H1 (cell line): ENCODE results near the gene FAM219A. TPM values are rescaled to one million over a fixed set of nuclear protein-coding genes. Genes with fewer than 3 reads are reported as not detected.
A peak's percentile ranks its signal among the peaks of the same experiment; 100 is the strongest.

ENCODE experiments used
- CTCF ChIA-PET: fragments of 300-600 bp; sonication (Branson Sonifier 250); formaldehyde crosslinking; loops from one replicate; lab custom pipeline; 2021; ENCODE audit not compliant: partially characterized antibody; lab: Charles Lee
- POLR2A ChIA-PET: fragments of 300-600 bp; sonication (Branson Sonifier 250); formaldehyde crosslinking; loops from one replicate; lab custom pipeline; 2021; ENCODE audit warnings: inconsistent platforms; ENCODE audit not compliant: partially characterized antibody; lab: Charles Lee
- DNase-seq, 2 experiments: peaks; one replicate each; pipeline versions ENCODE4 v3.0.0 to v3.0.0-alpha.2; 2010 to 2022; ENCODE audit warnings: low spot score in 2 of 2, low read depth in 1 of 2, mixed read lengths in 1 of 2
- FAIRE-seq: peaks from 2 replicates; lab custom pipeline; 2011; peaks lifted over from hg19 to GRCh38; lab: Jason Lieb, UNC
- H2AFZ ChIP-seq: 2 replicates; pipeline ENCODE4 v1.8.1; 2012; ENCODE audit warnings: low read length, inconsistent platforms
- H2AK5ac ChIP-seq: 2 replicates; pipeline ENCODE4 v1.6.1; 2013; ENCODE audit warnings: low read depth, low read length
- H2BK120ac ChIP-seq: replicated peaks from 2 replicates; pipeline ENCODE3; 2013; ENCODE audit warnings: low read depth, low read length, inconsistent platforms
- H2BK12ac ChIP-seq: 2 replicates; pipeline ENCODE4 v1.6.1; 2013; ENCODE audit warnings: low read depth, low read length
- H2BK15ac ChIP-seq: 2 replicates; pipeline ENCODE4 v1.6.1; 2013; ENCODE audit warnings: low read length
- H2BK20ac ChIP-seq: 2 replicates; pipeline ENCODE4 v1.6.1; 2013; ENCODE audit warnings: low read length
- H2BK5ac ChIP-seq: 2 replicates; pipeline ENCODE4 v1.6.1; 2013; ENCODE audit warnings: low read depth, low read length
- H3K14ac ChIP-seq: 2 replicates; pipeline ENCODE4 v1.6.1; 2013; ENCODE audit warnings: inconsistent platforms; ENCODE audit not compliant: insufficient read length
- H3K18ac ChIP-seq: 2 replicates; pipeline ENCODE4 v1.6.1; 2013; ENCODE audit warnings: low read length; ENCODE audit errors: extremely low read depth
- H3K23ac ChIP-seq: 2 replicates; pipeline ENCODE4 v1.6.1; 2013; ENCODE audit warnings: inconsistent platforms; ENCODE audit not compliant: insufficient read length
- H3K23me2 ChIP-seq: 2 replicates; pipeline ENCODE4 v1.6.1; 2013; ENCODE audit warnings: low read depth, low read length
- H3K27ac ChIP-seq: 2 replicates; pipeline ENCODE4 v1.6.1; 2011; ENCODE audit warnings: low read depth, low read length, inconsistent platforms
- H3K27me3 ChIP-seq, 4 experiments: replicated peaks in 1 of 4; 1 replicate in 1 of 4; 2 replicates in 3 of 4; pipeline versions ENCODE4 v1.6.1 to v1.8.1; 2011 to 2013; ENCODE audit warnings: low read length in 3 of 4, mild to moderate bottlenecking in 3 of 4, inconsistent platforms in 2 of 4, mixed read lengths in 2 of 4, moderate library complexity in 1 of 4; ENCODE audit not compliant: control insufficient read depth in 3 of 4, insufficient read depth in 3 of 4; ENCODE audit errors: extremely low read depth in 1 of 4
- H3K36me3 ChIP-seq, 4 experiments: 2 replicates each; pipeline versions ENCODE4 v1.6.1 to v1.8.1; 2011 to 2013; ENCODE audit warnings: mild to moderate bottlenecking in 4 of 4, low read length in 3 of 4, moderate library complexity in 2 of 4, control low read depth in 1 of 4, inconsistent platforms in 1 of 4; ENCODE audit not compliant: insufficient read depth in 4 of 4, control insufficient read depth in 2 of 4
- H3K4ac ChIP-seq: replicated peaks from 2 replicates; pipeline ENCODE3; 2013; ENCODE audit warnings: low read length, low read depth, mixed read lengths, inconsistent platforms; ENCODE audit not compliant: insufficient read length
- H3K4me1 ChIP-seq, 4 experiments: replicated peaks in 1 of 4; 1 replicate in 1 of 4; 2 replicates in 3 of 4; pipeline versions ENCODE4 v1.6.1 to v1.8.1; 2011 to 2013; ENCODE audit warnings: low read length in 3 of 4, inconsistent platforms in 2 of 4, mixed read lengths in 1 of 4; ENCODE audit not compliant: insufficient read depth in 4 of 4, control insufficient read depth in 3 of 4
- H3K4me2 ChIP-seq, 2 experiments: 2 replicates each; pipeline versions ENCODE4 v1.6.1 to v1.8.1; 2011 to 2013; ENCODE audit warnings: low read depth in 2 of 2, low read length in 2 of 2, control low read depth in 1 of 2, inconsistent platforms in 1 of 2, mild to moderate bottlenecking in 1 of 2; ENCODE audit not compliant: insufficient read depth in 1 of 2
- H3K4me3 ChIP-seq, 4 experiments: fragments of 200-600, 300-600 bp in 1 of 4; sonication (generic), shearing (Covaris generic), sonication (Bioruptor Twin) in 1 of 4; 2 replicates each; pipeline versions ENCODE4 v1.5.1 to v1.8.1; 2011 to 2016; ENCODE audit warnings: low read length in 4 of 4, low read depth in 3 of 4, control low read depth in 2 of 4, inconsistent platforms in 2 of 4, mild to moderate bottlenecking in 2 of 4, mixed read lengths in 1 of 4, moderate library complexity in 1 of 4; ENCODE audit not compliant: insufficient read depth in 2 of 4; ENCODE audit errors: extremely low read depth in 1 of 4
- H3K56ac ChIP-seq: replicated peaks from 2 replicates; pipeline ENCODE3; 2013; ENCODE audit warnings: low read depth, mild to moderate bottlenecking, mixed read lengths, low read length, inconsistent platforms; ENCODE audit not compliant: insufficient read length
- H3K79me1 ChIP-seq: 2 replicates; pipeline ENCODE4 v1.6.1; 2013; ENCODE audit warnings: low read depth, low read length, control low read depth
- H3K79me2 ChIP-seq, 2 experiments: 2 replicates each; pipeline versions ENCODE4 v1.6.1 to v1.8.1; 2012 to 2013; ENCODE audit warnings: low read length in 2 of 2, mild to moderate bottlenecking in 2 of 2, inconsistent platforms in 1 of 2; ENCODE audit not compliant: insufficient read depth in 2 of 2, control insufficient read depth in 1 of 2
- H3K9ac ChIP-seq, 4 experiments: replicated peaks in 1 of 4; 1 replicate in 1 of 4; 2 replicates in 3 of 4; pipeline versions ENCODE4 v1.6.1 to v1.8.1; 2011 to 2013; ENCODE audit warnings: low read depth in 3 of 4, low read length in 3 of 4, control low read depth in 2 of 4, mild to moderate bottlenecking in 2 of 4, moderate library complexity in 2 of 4, inconsistent platforms in 1 of 4; ENCODE audit errors: extremely low read depth in 1 of 4
- H3K9me3 ChIP-seq, 2 experiments: 2 replicates each; pipeline versions ENCODE4 v1.6.1 to v1.8.1; 2012 to 2013; ENCODE audit warnings: mild to moderate bottlenecking in 2 of 2, moderate library complexity in 2 of 2, control low read depth in 1 of 2, inconsistent platforms in 1 of 2, low read depth in 1 of 2, low read length in 1 of 2, mixed read lengths in 1 of 2; ENCODE audit not compliant: insufficient read depth in 2 of 2
- H4K20me1 ChIP-seq, 2 experiments: replicated peaks in 1 of 2; 2 replicates each; pipeline versions ENCODE3 to v1.8.1; 2011 to 2013; ENCODE audit warnings: inconsistent platforms in 2 of 2, low read length in 2 of 2, mild to moderate bottlenecking in 1 of 2; ENCODE audit not compliant: insufficient read depth in 2 of 2, control insufficient read depth in 1 of 2
- H4K5ac ChIP-seq: 2 replicates; pipeline ENCODE4 v1.6.1; 2013; ENCODE audit warnings: low read length, low read depth, mixed read lengths, inconsistent platforms; ENCODE audit not compliant: insufficient read length
- H4K8ac ChIP-seq: 2 replicates; pipeline ENCODE4 v1.8.0; 2013; ENCODE audit warnings: mild to moderate bottlenecking, moderate library complexity, low read length, inconsistent platforms; ENCODE audit not compliant: insufficient read depth; ENCODE audit errors: extremely low read depth
- H4K91ac ChIP-seq: replicated peaks from 2 replicates; pipeline ENCODE3; 2013; ENCODE audit warnings: low read length, mixed read lengths, inconsistent platforms; ENCODE audit not compliant: insufficient read length
- ASH2L ChIP-seq: fragments of 200-600, 300-600 bp; sonication (generic); IDR thresholded peaks from one replicate; pipeline ENCODE4 v1.7.1; 2017; ENCODE audit warnings: low read length
- CEBPB ChIP-seq: IDR thresholded peaks from 2 replicates; pipeline ENCODE4 v1.6.1; 2012; ENCODE audit warnings: low read depth, low read length
- WGBS, 2 experiments: shearing (Covaris generic) in 1 of 2; methylation state at CpG; one replicate each; pipeline versions ENCODE4 v1.1.6 to v1.1.7; 2013 to 2015; ENCODE audit warnings: low lambda C conversion rate in 2 of 2, mixed read lengths in 2 of 2, inconsistent platforms in 1 of 2, low coverage in 1 of 2, missing lambda C conversion rate in 1 of 2; ENCODE audit not compliant: insufficient replicate concordance in 2 of 2, insufficient coverage in 1 of 2, insufficient read length in 1 of 2; ENCODE audit errors: extremely low coverage in 1 of 2, missing lambda C conversion rate in 1 of 2; 5-methylcytosine and 5-hydroxymethylcytosine counted together
- polyA plus RNA-seq, 7 experiments: library from polyadenylated mRNA; depleted of rRNA in 3 of 7; stranded (reverse) in 5 of 7; unstranded in 2 of 7; fragments of >200 nt in 5 of 7; fragments of 200-250 nt in 2 of 7; gene quantifications; 1 replicate in 5 of 7; 2 replicates in 1 of 7; 4 replicates in 1 of 7; pipeline versions ENCODE4 v1.2.1 to v1.2.3, GENCODE V29; 2011 to 2013; ENCODE audit warnings: missing spikeins in 2 of 7, mixed read lengths in 2 of 7
- total RNA-seq: library from RNA; stranded (reverse); fragmentation: NEBNext Ultra II Directional; extraction: Animal tissue kit (Norgen Biotek cat#: 25700); gene quantifications from 2 replicates; pipeline ENCODE4 v1.2.1, GENCODE V29; 2021

The FAM219A gene
- total and polyA plus RNA-seq, 2 of the 8 experiments (the other 6 are each of a cell fraction or from before 2014, with no cell fraction given), result 7.7 to 10.4 TPM

DNA sequence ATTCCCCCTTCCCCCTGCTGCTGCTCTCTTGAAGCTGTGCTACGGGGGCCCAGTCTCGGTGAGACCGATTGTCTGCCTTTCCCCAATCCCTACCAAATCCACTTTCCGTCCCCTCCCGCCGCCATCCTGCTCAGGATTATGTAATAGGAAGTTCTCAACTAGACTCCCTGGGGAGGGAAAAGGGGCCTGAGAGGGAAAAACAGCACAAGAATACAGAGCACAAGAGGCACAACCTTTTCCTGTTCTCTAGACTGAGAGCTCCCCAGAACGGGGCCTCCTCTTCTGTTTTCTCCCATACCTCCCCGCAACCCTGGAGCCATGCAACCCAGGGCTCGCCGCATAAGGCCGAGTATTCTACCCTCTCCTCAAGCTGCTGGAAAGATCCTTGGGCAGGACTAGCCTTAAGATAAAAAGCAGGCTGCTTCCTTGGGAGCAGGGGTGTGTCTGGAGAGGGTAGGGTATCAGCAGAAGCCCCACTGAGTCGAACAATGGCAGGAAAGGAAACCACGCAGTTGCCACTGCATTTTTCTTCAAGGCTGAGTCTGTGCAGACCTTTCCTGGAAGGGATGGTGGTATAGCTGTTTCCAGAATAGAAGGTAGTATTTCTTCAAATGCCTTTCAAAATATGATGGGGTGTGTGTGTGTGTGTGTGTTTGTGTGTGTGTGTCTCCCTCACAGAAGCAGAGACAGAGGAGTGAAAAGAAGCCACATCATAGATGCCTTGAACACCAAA is 94.6 kb downstream of the FAM219A start:
- no peak overlapping the region for H4K91ac ChIP-seq
- DNase-seq (peak in 1 of 2 experiments; percentile 52), FAIRE-seq (peak; percentile 28)
- H3K9me3 ChIP-seq, result peaks cover 0 to 6% of the 10 kb centered on the region in 2 experiments; a peak in 1 of 4 replicates
- H4K8ac ChIP-seq, result no peak overlapping the region
- no peak overlapping the region for H3K14ac ChIP-seq
- no peaks in the 10 kb centered on the region for H3K79me2 ChIP-seq
- H2BK5ac ChIP-seq, result no peak overlapping the region
- H3K27ac ChIP-seq, result no peak overlapping the region
- H2BK120ac ChIP-seq, result no peak overlapping the region
- H2AFZ ChIP-seq, result peak overlapping the region; percentile 45; the same call in 1 of the 2 replicates
- no peak overlapping the region for H3K23ac ChIP-seq
- H4K5ac ChIP-seq, result no peak overlapping the region
- peak overlapping the region; percentile 55 to 62 for H3K4me2 ChIP-seq
- H3K27me3 ChIP-seq, result no peaks in the 10 kb centered on the region
- H3K36me3 ChIP-seq, result no peaks in the 10 kb centered on the region
- H3K9ac ChIP-seq, result no peak overlapping the region; a peak in 1 of 7 replicates
- H4K20me1 ChIP-seq, result no peaks in the 10 kb centered on the region
- H2AK5ac ChIP-seq, result no peak overlapping the region
- WGBS, 2 experiments, result 32% methylated on average over 13 of the region's 13 CpGs; no CpG with 5 or more reads in 1 of the 2 experiments
- H3K4me3 ChIP-seq, result peak overlapping the region in 3 of 4 experiments; percentile 7 to 42 (median 19); a peak in 4 of 8 replicates
- H3K79me1 ChIP-seq, result no peaks in the 10 kb centered on the region
- H2BK12ac ChIP-seq, result no peak overlapping the region
- H2BK15ac ChIP-seq, result no peak overlapping the region; the same call in 1 of the 2 replicates
- POLR2A ChIA-PET, result interaction anchor here (0.5 to 2.9 kb wide), 8 partner anchors 9 to 243 kb away, joined by 3 to 18 read pairs (median 3); partner anchors contain the start of gene MYORG
- no peak overlapping the region for H3K56ac ChIP-seq
- H3K23me2 ChIP-seq, result no peaks in the 10 kb centered on the region
- peaks cover 9 to 19% (median 11%) of the 10 kb centered on the region in 4 experiments; a peak in 6 of 7 replicates for H3K4me1 ChIP-seq
- no peak overlapping the region for H3K4ac ChIP-seq
- H2BK20ac ChIP-seq, result no peak overlapping the region
- CTCF ChIA-PET, result interaction anchor here (0.6 to 10.6 kb wide), 11 partner anchors 11 to 441 kb away, joined by 3 to 83 read pairs (median 4); partner anchors contain the start of gene MYORG
- no peak overlapping the region; the same call in 1 of the 2 replicates for H3K18ac ChIP-seq
- peak; percentile 72 for TF ChIP-seq ASH2L
- peak; percentile 43; the same call in 1 of the 2 replicates for TF ChIP-seq CEBPB
